Measurements from ENCODE around the gene DCTN1. TPM values are rescaled to one million over a fixed set of nuclear protein-coding genes. Genes with fewer than 3 reads are reported as not detected.

DCTN1 gene
- total RNA-seq, 1 experiment from 2014 or later, result 67.8 TPM

DNA sequence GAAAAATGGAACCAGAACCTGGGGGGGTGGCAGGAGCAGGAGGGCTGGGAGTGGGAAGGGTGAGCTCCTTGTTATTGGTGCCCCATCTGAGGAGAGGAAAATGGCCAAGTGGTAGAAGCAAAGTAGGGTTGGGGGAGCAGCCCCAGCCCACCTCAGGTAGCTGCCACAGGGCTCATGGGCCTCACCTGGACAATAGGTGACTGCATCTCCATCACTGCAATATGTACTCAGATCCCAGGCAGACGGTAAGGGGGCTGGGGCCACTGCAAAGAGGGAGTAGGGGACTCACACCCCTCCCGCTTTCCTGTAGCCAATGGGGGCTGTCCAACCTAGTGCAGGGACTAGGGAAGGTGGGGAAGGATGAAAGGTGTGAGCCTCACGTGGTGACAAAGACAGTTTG lies 37.1 kb upstream of the DCTN1 start:
- Histone ChIP-seq H3K9ac (ENCODE audit: low read length) (no peak overlapping the region), H3K79me2 (ENCODE audit: low read length) (no peaks in the 10 kb centered on the region), H3K9me2 (replicated peaks; ENCODE audit: low read length) (no peaks in the 10 kb centered on the region), H3K4me1 (ENCODE audit: insufficient read depth, low read length) (peaks cover 6% of the 10 kb centered on the region; the same call in 1 of the 2 replicates), H3K27ac (ENCODE audit: low read length) (no peak overlapping the region), H3F3A (ENCODE audit: low read length, unreplicated experiment) (no peaks in the 10 kb centered on the region), H2AFZ (ENCODE audit: low read length) (no peak overlapping the region), H3K4me2 (ENCODE audit: low read length) (no peak overlapping the region), H3K36me3 (ENCODE audit: low read depth, low read length) (no peaks in the 10 kb centered on the region), H4K20me1 (ENCODE audit: low read length) (no peaks in the 10 kb centered on the region), H3K4me3 (ENCODE audit: low read length) (no peak overlapping the region), H3K27me3 (ENCODE audit: low read length) (no peaks in the 10 kb centered on the region), H3K9me3 (ENCODE audit: low read length) (no peaks in the 10 kb centered on the region)
- no TSS peak for BruUV-seq (replicated peaks)
- ChIA-PET POLR2A (ENCODE audit: unreplicated experiment) (no interaction called here), CTCF (no interaction called here)
- ATAC-seq, result no peak
- no peak for DNase-seq
- no peak for TF ChIP-seq CTCF (conservative IDR thresholded peaks at IDR 0.05; ENCODE audit: low read depth, low read length)
- intact Hi-C loops (cut with micrococcal nuclease), result no loop called here

DNA sequence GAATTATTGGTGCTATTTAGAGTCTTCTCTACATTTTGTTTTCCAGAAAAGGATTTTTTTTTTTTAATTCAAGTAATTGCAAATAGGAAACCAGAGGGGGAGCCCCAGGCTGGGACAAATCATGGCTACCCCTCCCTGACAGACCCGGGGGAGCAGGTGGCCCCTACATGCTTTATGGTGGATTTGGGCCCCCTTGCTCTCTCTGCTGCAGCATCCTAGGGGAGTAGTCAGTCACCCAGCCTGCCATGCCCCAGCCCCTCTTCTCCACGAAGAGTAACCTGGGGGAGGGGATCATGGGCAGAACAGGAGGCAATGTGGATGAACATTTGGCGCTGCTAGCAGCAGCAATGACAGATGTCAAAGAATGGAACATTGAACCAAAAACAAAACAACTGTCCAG lies 36.7 kb upstream of the DCTN1 start:
- Histone ChIP-seq H3K36me3 (ENCODE audit: low read depth, low read length) (no peaks in the 10 kb centered on the region), H3K9me3 (ENCODE audit: low read length) (no peaks in the 10 kb centered on the region), H3K4me1 (ENCODE audit: insufficient read depth, low read length) (peaks cover 6% of the 10 kb centered on the region; the same call in 1 of the 2 replicates), H3K4me3 (ENCODE audit: low read length) (no peak overlapping the region), H3K27me3 (ENCODE audit: low read length) (no peaks in the 10 kb centered on the region), H2AFZ (ENCODE audit: low read length) (no peak overlapping the region), H4K20me1 (ENCODE audit: low read length) (no peaks in the 10 kb centered on the region), H3K4me2 (ENCODE audit: low read length) (no peak overlapping the region), H3K9me2 (replicated peaks; ENCODE audit: low read length) (no peaks in the 10 kb centered on the region), H3K27ac (ENCODE audit: low read length) (no peak overlapping the region), H3K9ac (ENCODE audit: low read length) (no peak overlapping the region), H3K79me2 (ENCODE audit: low read length) (no peaks in the 10 kb centered on the region), H3F3A (ENCODE audit: low read length, unreplicated experiment) (no peaks in the 10 kb centered on the region)
- ATAC-seq (no peak), DNase-seq (no peak)
- BruUV-seq (replicated peaks), result no TSS peak
- intact Hi-C loops (cut with micrococcal nuclease), result no loop called here
- ChIA-PET CTCF (no interaction called here), POLR2A (ENCODE audit: unreplicated experiment) (no interaction called here)
- no peak for TF ChIP-seq EZH2phosphoT487 (IDR thresholded peaks at IDR 0.05; ENCODE audit: borderline replicate concordance, low read length)
- no peak for TF ChIP-seq EZH2 (IDR thresholded peaks at IDR 0.05; ENCODE audit: low read length, unreplicated experiment)
- peak; percentile 27; the same call in 1 of the 2 replicates for TF ChIP-seq CTCF (conservative IDR thresholded peaks at IDR 0.05; ENCODE audit: low read depth, low read length)

GRCh38 chr2:74415762-74416395 lies 35.8 kb upstream of the DCTN1 start:
- Histone ChIP-seq H3K4me2 (ENCODE audit: low read length) (no peak overlapping the region), H3K27ac (ENCODE audit: low read length) (no peak overlapping the region), H3K4me3 (ENCODE audit: low read length) (no peak overlapping the region), H3K4me1 (ENCODE audit: insufficient read depth, low read length) (peaks cover 3% of the 10 kb centered on the region; the same call in 1 of the 2 replicates), H4K20me1 (ENCODE audit: low read length) (no peaks in the 10 kb centered on the region), H3F3A (ENCODE audit: low read length, unreplicated experiment) (no peaks in the 10 kb centered on the region), H3K27me3 (ENCODE audit: low read length) (no peaks in the 10 kb centered on the region), H2AFZ (ENCODE audit: low read length) (no peak overlapping the region), H3K36me3 (ENCODE audit: low read depth, low read length) (no peaks in the 10 kb centered on the region), H3K79me2 (ENCODE audit: low read length) (no peaks in the 10 kb centered on the region), H3K9ac (ENCODE audit: low read length) (no peak overlapping the region), H3K9me3 (ENCODE audit: low read length) (no peaks in the 10 kb centered on the region), H3K9me2 (replicated peaks; ENCODE audit: low read length) (no peaks in the 10 kb centered on the region)
- TF ChIP-seq EZH2 (IDR thresholded peaks at IDR 0.05; ENCODE audit: low read length, unreplicated experiment) (no peak), CTCF (conservative IDR thresholded peaks at IDR 0.05; ENCODE audit: low read depth, low read length) (no peak)
- intact Hi-C loops (cut with micrococcal nuclease), result no loop called here
- ATAC-seq, result no peak
- POLR2A ChIA-PET (ENCODE audit: unreplicated experiment), result no interaction called here
- CTCF ChIA-PET, result no interaction called here
- no peak for DNase-seq
- no TSS peak for BruUV-seq (replicated peaks)

Measured in PC-3 (cell line).